Suppressor macrophage treated with lipopolysaccharide for 1 hour (primary cell): ENCODE measurements around the gene ARG1.
"Not testable (repeated sequence)": the region's sequence is repeated elsewhere in the genome, so short reads cannot be mapped to it uniquely, and the experiment has no call there.

Experiments used
- DNase-seq, 3 donors: peaks; one replicate each; pipeline ENCODE4 v3.0.0-alpha.2; 2020 to 2022

Gene ARG1

GRCh38 chr6:131572686-131573415 is at the start of gene ARG1:
Gene ARG1, plus strand, starts transcription at chr6:131573226. Its CDS starts 57 bp downstream, at chr6:131573283.
- peak in 1 of 3 donors; percentile 17 for DNase-seq

GRCh38 chr6:131523988-131524673 is 48.9 kb upstream of the ARG1 start:
- no peak for DNase-seq

GRCh38 chr6:131524695-131525336 is 48.2 kb upstream of the ARG1 start:
- DNase-seq = no peak

GRCh38 chr6:131530936-131531335 is 42.1 kb upstream of the ARG1 start:
- DNase-seq = not testable (repeated sequence)

GRCh38 chr6:131531681-131532080 is 41.3 kb upstream of the ARG1 start:
- not testable (repeated sequence) for DNase-seq

- DNase-seq = peak; percentile 25 to 55 (median 41)
These were observed 40.4 kb upstream of the ARG1 start for GRCh38 chr6:131532580-131533039.

GRCh38 chr6:131538615-131539014 is 34.4 kb upstream of the ARG1 start:
- not testable (repeated sequence) for DNase-seq

- DNase-seq = no peak
These were observed 27.7 kb upstream of the ARG1 start for GRCh38 chr6:131545317-131545716.

GRCh38 chr6:131547488-131547887 is 25.5 kb upstream of the ARG1 start:
- DNase-seq = no peak

GRCh38 chr6:131548441-131548840 is 24.6 kb upstream of the ARG1 start:
- DNase-seq = no peak

GRCh38 chr6:131549811-131550210 is 23.2 kb upstream of the ARG1 start:
- DNase-seq = peak; percentile 59 to 74 (median 64)

GRCh38 chr6:131551902-131552301 is 21.1 kb upstream of the ARG1 start:
- DNase-seq = no peak

GRCh38 chr6:131552572-131552971 is 20.5 kb upstream of the ARG1 start:
- DNase-seq = no peak

- DNase-seq = no peak
These were observed 17.0 kb upstream of the ARG1 start for GRCh38 chr6:131555992-131556391.

GRCh38 chr6:131558922-131559321 is 14.1 kb upstream of the ARG1 start:
- no peak for DNase-seq

- no peak for DNase-seq
These were observed 10.9 kb upstream of the ARG1 start for GRCh38 chr6:131561925-131562707.

- peak; percentile 14 to 17 (median 17) for DNase-seq
These were observed 8.0 kb upstream of the ARG1 start for GRCh38 chr6:131565056-131565455.

GRCh38 chr6:131568726-131569125 is 4.3 kb upstream of the ARG1 start:
- peak; percentile 1 to 19 (median 5) for DNase-seq

GRCh38 chr6:131574133-131574532 is 1.1 kb downstream of the ARG1 start:
- DNase-seq = peak in 1 of 3 donors; percentile 3

GRCh38 chr6:131574686-131575085 is 1.7 kb downstream of the ARG1 start:
- peak in 1 of 3 donors; percentile 3 for DNase-seq

- DNase-seq = no peak
These were observed 2.9 kb downstream of the ARG1 start for GRCh38 chr6:131575834-131576478.

GRCh38 chr6:131581523-131581922 is 8.5 kb downstream of the ARG1 start:
- DNase-seq = no peak
